HEK293T (cell line): ENCODE data around the gene FOXI2.

Experiments
- BHLHE40 ChIP-seq: fragments of 450-650 bp; IDR thresholded peaks from 2 replicates; pipeline ENCODE4 v1.6.1; 2016; ENCODE audit warnings: mild to moderate bottlenecking, moderate library complexity, borderline replicate concordance
- L3MBTL2 ChIP-seq: fragments of 450-650 bp; conservative IDR thresholded peaks from 2 replicates; pipeline ENCODE4 v1.6.1; 2016; ENCODE audit warnings: mild to moderate bottlenecking
- TARDBP ChIP-seq: fragments of 450-650 bp; IDR thresholded peaks from 2 replicates; pipeline ENCODE4 v1.6.1; 2016

GRCh38 chr10:127755753-127756152, 18.8 kb downstream of the FOXI2 start:
- TF ChIP-seq TARDBP (no peak), BHLHE40 (no peak), L3MBTL2 (no peak)
